Neural progenitor cell (in vitro differentiated cells): ENCODE results near the gene ADGRD1. TPM values are rescaled to one million over a fixed set of nuclear protein-coding genes. Genes with fewer than 3 reads are reported as not detected.
"Not testable (repeated sequence)": the region's sequence is repeated elsewhere in the genome, so short reads cannot be mapped to it uniquely, and the experiment has no call there.

Experiments
- DNase-seq: peaks from one replicate; pipeline ENCODE4 v3.0.0-alpha.2; 2016; ENCODE audit warnings: low spot score
- H2AFZ ChIP-seq: fragments of 200-600 bp; sonication (generic); replicated peaks from 2 replicates; pipeline ENCODE4 v1.6.1; 2016; ENCODE audit warnings: antibody characterized with exemption
- H3F3A ChIP-seq: fragments of 200-600 bp; sonication (generic); 2 replicates; pipeline ENCODE4 v1.6.1; 2016; ENCODE audit warnings: antibody characterized with exemption, low read depth
- H3K27ac ChIP-seq: fragments of 200-600 bp; sonication (generic); 2 replicates; pipeline ENCODE4 v1.5.1; 2016; ENCODE audit warnings: mild to moderate bottlenecking
- H3K27me3 ChIP-seq: fragments of 200-600 bp; sonication (generic); 2 replicates; pipeline ENCODE4 v1.6.1; 2016; ENCODE audit warnings: mild to moderate bottlenecking, moderate library complexity
- H3K36me3 ChIP-seq: fragments of 200-600 bp; sonication (generic); 2 replicates; pipeline ENCODE4 v1.5.1; 2016
- H3K4me1 ChIP-seq: fragments of 200-600 bp; sonication (generic); 2 replicates; pipeline ENCODE4 v1.6.1; 2016; ENCODE audit warnings: mixed run types
- H3K4me2 ChIP-seq: fragments of 200-600 bp; sonication (generic); 2 replicates; pipeline ENCODE4 v1.6.1; 2016
- H3K4me3 ChIP-seq: fragments of 200-600 bp; sonication (generic); 2 replicates; pipeline ENCODE4 v1.5.1; 2016
- H3K79me2 ChIP-seq: fragments of 200-600 bp; sonication (generic); 2 replicates; pipeline ENCODE4 v1.6.1; 2016; ENCODE audit warnings: low read depth
- H3K9ac ChIP-seq: fragments of 200-600 bp; sonication (generic); 2 replicates; pipeline ENCODE4 v1.6.1; 2016
- H3K9me3 ChIP-seq: fragments of 200-600 bp; sonication (generic); 2 replicates; pipeline ENCODE4 v1.5.1; 2016; ENCODE audit warnings: low read depth
- H4K20me1 ChIP-seq: fragments of 200-600 bp; sonication (generic); 2 replicates; pipeline ENCODE4 v1.6.1; 2016; ENCODE audit warnings: low read depth
- H3K27ac Mint-ChIP-seq: 3 replicates; pipeline ENCODE4 v1.8.0; 2021; ENCODE audit warnings: mixed read lengths
- H3K27me3 Mint-ChIP-seq: 2 replicates; pipeline ENCODE4 v1.8.0; 2022; ENCODE audit warnings: low read depth, mild to moderate bottlenecking, inconsistent platforms, moderate library complexity, mixed read lengths; ENCODE audit not compliant: insufficient read depth
- H3K36me3 Mint-ChIP-seq: 3 replicates; pipeline ENCODE4 v1.8.0; 2021; ENCODE audit warnings: mixed read lengths
- H3K4me1 Mint-ChIP-seq: 3 replicates; pipeline ENCODE4 v1.8.0; 2021; ENCODE audit warnings: mixed read lengths
- H3K4me3 Mint-ChIP-seq: 3 replicates; pipeline ENCODE4 v1.8.0; 2021; ENCODE audit warnings: mild to moderate bottlenecking, moderate library complexity, mixed read lengths
- H3K9me3 Mint-ChIP-seq: 3 replicates; pipeline ENCODE4 v1.8.0; 2020; ENCODE audit warnings: mixed read lengths
- EZH2 ChIP-seq: fragments of 200-600 bp; sonication (generic); IDR thresholded peaks from 2 replicates; pipeline ENCODE4 v1.6.1; 2017; ENCODE audit warnings: antibody characterized with exemption, mild to moderate bottlenecking, moderate library complexity
- EZH2phosphoT487 ChIP-seq: fragments of 200-600 bp; sonication (generic); IDR thresholded peaks from 2 replicates; pipeline ENCODE4 v1.6.1; 2017; ENCODE audit warnings: antibody characterized with exemption
- total RNA-seq: library from RNA; depleted of rRNA; stranded (reverse); fragments of >200 nt; gene quantifications from 2 replicates; pipeline ENCODE4 v1.2.3, GENCODE V29; 2015; ENCODE audit warnings: low replicate concordance
- TF ChIP-seq, protein P1 (sequence below): fragments of 200-600 bp; sonication (generic); IDR thresholded peaks from 2 replicates; pipeline ENCODE4 v1.5.1; 2017; ENCODE audit warnings: antibody characterized with exemption, mild to moderate bottlenecking

Gene ADGRD1
- 0.40 TPM in 1 of 2 replicates, not detected in the other for total RNA-seq

GRCh38 chr12:130953771-130954543 is at the start of gene ADGRD1:
Gene ADGRD1 (plus strand): TSS chr12:130953907. CDS start chr12:130954466, 559 bp downstream.
- no peak within 1 kb of the TSS for H3K4me2 ChIP-seq
- H2AFZ ChIP-seq, result no peak within 1 kb of the TSS

DNA sequence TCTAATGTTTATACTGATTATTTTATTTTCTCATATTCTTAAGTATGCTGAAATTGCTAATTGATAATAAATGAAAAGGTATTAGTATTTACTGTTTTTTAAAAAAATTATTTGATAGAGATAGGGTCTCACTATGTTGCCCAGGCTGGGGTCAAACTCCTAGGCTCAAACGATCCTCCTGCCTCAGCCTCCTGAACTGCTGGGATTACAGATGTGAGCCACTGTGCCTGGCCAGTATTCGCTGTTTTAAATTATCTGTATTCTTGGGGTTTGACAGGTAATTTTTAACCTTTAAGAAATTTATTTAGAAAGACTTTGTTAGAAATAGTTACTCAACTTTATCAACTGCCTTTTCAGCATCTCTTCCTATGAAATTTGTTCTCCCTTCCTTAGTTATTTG is 49.6 kb upstream of the ADGRD1 start:
- H4K20me1 ChIP-seq, result no peaks in the 10 kb centered on the region

More at GRCh38 chr12:130953771-130954543, at the start of gene ADGRD1:
- Histone ChIP-seq H4K20me1 (no peaks in the 10 kb centered on the region), H3K9me3 (no peaks in the 10 kb centered on the region), H3K27me3 (no peaks in the 10 kb centered on the region), H3K79me2 (no peaks in the 10 kb centered on the region), H3K36me3 (no peaks in the 10 kb centered on the region), H3K4me1 (peaks cover 17% of the 10 kb centered on the region), H3F3A (peaks cover 18% of the 10 kb centered on the region), H3K9ac (no peak within 1 kb of the TSS), H3K27ac (no peak within 1 kb of the TSS), H3K4me3 (no peak within 1 kb of the TSS)
- DNase-seq, result no peak
- peaks cover 26% of the 10 kb centered on the region for H3K4me1 Mint-ChIP-seq
- H3K27me3 Mint-ChIP-seq, result peaks cover 29% of the 10 kb centered on the region
- H3K36me3 Mint-ChIP-seq, result no peaks in the 10 kb centered on the region
- H3K27ac Mint-ChIP-seq, result no peak within 1 kb of the TSS
- H3K9me3 Mint-ChIP-seq, result no peaks in the 10 kb centered on the region
- no peak for TF ChIP-seq EZH2
- TF ChIP-seq, protein P1, sequence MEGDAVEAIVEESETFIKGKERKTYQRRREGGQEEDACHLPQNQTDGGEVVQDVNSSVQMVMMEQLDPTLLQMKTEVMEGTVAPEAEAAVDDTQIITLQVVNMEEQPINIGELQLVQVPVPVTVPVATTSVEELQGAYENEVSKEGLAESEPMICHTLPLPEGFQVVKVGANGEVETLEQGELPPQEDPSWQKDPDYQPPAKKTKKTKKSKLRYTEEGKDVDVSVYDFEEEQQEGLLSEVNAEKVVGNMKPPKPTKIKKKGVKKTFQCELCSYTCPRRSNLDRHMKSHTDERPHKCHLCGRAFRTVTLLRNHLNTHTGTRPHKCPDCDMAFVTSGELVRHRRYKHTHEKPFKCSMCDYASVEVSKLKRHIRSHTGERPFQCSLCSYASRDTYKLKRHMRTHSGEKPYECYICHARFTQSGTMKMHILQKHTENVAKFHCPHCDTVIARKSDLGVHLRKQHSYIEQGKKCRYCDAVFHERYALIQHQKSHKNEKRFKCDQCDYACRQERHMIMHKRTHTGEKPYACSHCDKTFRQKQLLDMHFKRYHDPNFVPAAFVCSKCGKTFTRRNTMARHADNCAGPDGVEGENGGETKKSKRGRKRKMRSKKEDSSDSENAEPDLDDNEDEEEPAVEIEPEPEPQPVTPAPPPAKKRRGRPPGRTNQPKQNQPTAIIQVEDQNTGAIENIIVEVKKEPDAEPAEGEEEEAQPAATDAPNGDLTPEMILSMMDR, result no peak
- no peak for TF ChIP-seq EZH2phosphoT487
- peak within 1 kb of the TSS; percentile 59 for H3K4me3 Mint-ChIP-seq

GRCh38 chr12:130904936-130905455 is 48.7 kb upstream of the ADGRD1 start:
- not testable (repeated sequence) for H3K36me3 Mint-ChIP-seq, H3K27me3 ChIP-seq, H4K20me1 ChIP-seq, H3K4me3 Mint-ChIP-seq, H3K27ac ChIP-seq, H3K9ac ChIP-seq, H3K27me3 Mint-ChIP-seq, H3K36me3 ChIP-seq, H3K79me2 ChIP-seq, H3K4me2 ChIP-seq, H3F3A ChIP-seq, H3K27ac Mint-ChIP-seq, H2AFZ ChIP-seq, H3K9me3 Mint-ChIP-seq, H3K4me1 Mint-ChIP-seq, H3K4me1 ChIP-seq, H3K4me3 ChIP-seq, H3K9me3 ChIP-seq, DNase-seq

More for the DNA sequence above, 49.6 kb upstream of the ADGRD1 start:
- Histone ChIP-seq H3K4me1 (no peaks in the 10 kb centered on the region), H2AFZ (no peak overlapping the region), H3K27me3 (no peaks in the 10 kb centered on the region), H3K4me3 (no peak overlapping the region), H3K27ac (no peak overlapping the region), H3K9ac (no peak overlapping the region), H3F3A (no peaks in the 10 kb centered on the region), H3K4me2 (no peak overlapping the region), H3K79me2 (no peaks in the 10 kb centered on the region), H3K36me3 (no peaks in the 10 kb centered on the region), H3K9me3 (no peaks in the 10 kb centered on the region)
- Mint-ChIP-seq H3K36me3 (no peaks in the 10 kb centered on the region), H3K4me1 (peaks cover 3% of the 10 kb centered on the region), H3K27ac (no peak overlapping the region), H3K9me3 (no peaks in the 10 kb centered on the region), H3K27me3 (no peaks in the 10 kb centered on the region), H3K4me3 (no peak overlapping the region)
- no peak for DNase-seq
- TF ChIP-seq EZH2phosphoT487 (no peak), EZH2 (no peak)
- TF ChIP-seq, protein P1, result no peak

GRCh38 chr12:130909111-130909510 is 44.6 kb upstream of the ADGRD1 start:
- Mint-ChIP-seq H3K4me3 (no peak overlapping the region), H3K4me1 (no peaks in the 10 kb centered on the region)
- H4K20me1 ChIP-seq, result no peaks in the 10 kb centered on the region

More at GRCh38 chr12:130909111-130909510, 44.6 kb upstream of the ADGRD1 start:
- no peak for DNase-seq
- H2AFZ ChIP-seq, result no peak overlapping the region
- TF ChIP-seq EZH2phosphoT487 (no peak), EZH2 (no peak)
- TF ChIP-seq, protein P1, result no peak
- H3K36me3 ChIP-seq, result no peaks in the 10 kb centered on the region
- H3K4me2 ChIP-seq, result no peak overlapping the region
- no peaks in the 10 kb centered on the region for H3K79me2 ChIP-seq
- H3K4me1 ChIP-seq, result no peaks in the 10 kb centered on the region
- H3K9me3 ChIP-seq, result no peaks in the 10 kb centered on the region
- H3K27ac Mint-ChIP-seq, result no peak overlapping the region
- no peak overlapping the region for H3K9ac ChIP-seq
- H3K9me3 Mint-ChIP-seq, result peaks cover 17% of the 10 kb centered on the region
- no peak overlapping the region for H3K27ac ChIP-seq
- no peaks in the 10 kb centered on the region for H3F3A ChIP-seq
- H3K4me3 ChIP-seq, result no peak overlapping the region
- H3K27me3 ChIP-seq, result no peaks in the 10 kb centered on the region
- H3K27me3 Mint-ChIP-seq, result peaks cover 4% of the 10 kb centered on the region
- H3K36me3 Mint-ChIP-seq, result no peaks in the 10 kb centered on the region
